ENCODE data around the gene CHST15.

The CHST15 gene

DNA sequence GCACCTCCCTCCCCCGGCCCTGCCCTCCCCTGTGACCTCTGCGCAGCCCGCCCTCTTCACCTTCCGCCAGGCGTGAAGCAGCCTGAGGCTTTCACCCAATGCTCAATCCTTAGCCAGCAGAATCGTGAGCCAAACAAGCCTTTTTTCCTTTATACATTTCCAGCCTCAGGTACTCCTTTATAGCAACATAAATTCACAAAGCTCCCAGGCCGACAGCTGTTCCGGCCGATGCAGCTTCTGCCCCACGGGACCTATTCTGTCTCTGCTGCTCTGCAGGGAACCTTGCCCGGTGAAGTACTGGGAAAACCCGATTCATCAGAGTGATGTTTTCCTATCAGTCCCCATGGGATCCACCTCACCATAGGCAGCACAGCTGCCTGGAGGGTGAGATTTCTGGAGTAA is 87.4 kb downstream of the CHST15 start:
- ChIA-PET POLR2A (no interaction called here), CTCF (interaction anchor here (1.4 to 1.5 kb wide), 2 partner anchors 9 to 383 kb away, joined by 5 to 7 read pairs; no protein-coding TSS in a partner anchor)
- H3K4me3 ChIP-seq (ENCODE audit: low read depth, low read length) = no peak overlapping the region
- DNase-seq (ENCODE audit: low read depth, low spot score) = no peak
- TF ChIP-seq, protein P1, sequence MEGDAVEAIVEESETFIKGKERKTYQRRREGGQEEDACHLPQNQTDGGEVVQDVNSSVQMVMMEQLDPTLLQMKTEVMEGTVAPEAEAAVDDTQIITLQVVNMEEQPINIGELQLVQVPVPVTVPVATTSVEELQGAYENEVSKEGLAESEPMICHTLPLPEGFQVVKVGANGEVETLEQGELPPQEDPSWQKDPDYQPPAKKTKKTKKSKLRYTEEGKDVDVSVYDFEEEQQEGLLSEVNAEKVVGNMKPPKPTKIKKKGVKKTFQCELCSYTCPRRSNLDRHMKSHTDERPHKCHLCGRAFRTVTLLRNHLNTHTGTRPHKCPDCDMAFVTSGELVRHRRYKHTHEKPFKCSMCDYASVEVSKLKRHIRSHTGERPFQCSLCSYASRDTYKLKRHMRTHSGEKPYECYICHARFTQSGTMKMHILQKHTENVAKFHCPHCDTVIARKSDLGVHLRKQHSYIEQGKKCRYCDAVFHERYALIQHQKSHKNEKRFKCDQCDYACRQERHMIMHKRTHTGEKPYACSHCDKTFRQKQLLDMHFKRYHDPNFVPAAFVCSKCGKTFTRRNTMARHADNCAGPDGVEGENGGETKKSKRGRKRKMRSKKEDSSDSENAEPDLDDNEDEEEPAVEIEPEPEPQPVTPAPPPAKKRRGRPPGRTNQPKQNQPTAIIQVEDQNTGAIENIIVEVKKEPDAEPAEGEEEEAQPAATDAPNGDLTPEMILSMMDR (IDR thresholded peaks at IDR 0.05; ENCODE audit: insufficient read depth, low read length, missing control alignments) = no peak

DNA sequence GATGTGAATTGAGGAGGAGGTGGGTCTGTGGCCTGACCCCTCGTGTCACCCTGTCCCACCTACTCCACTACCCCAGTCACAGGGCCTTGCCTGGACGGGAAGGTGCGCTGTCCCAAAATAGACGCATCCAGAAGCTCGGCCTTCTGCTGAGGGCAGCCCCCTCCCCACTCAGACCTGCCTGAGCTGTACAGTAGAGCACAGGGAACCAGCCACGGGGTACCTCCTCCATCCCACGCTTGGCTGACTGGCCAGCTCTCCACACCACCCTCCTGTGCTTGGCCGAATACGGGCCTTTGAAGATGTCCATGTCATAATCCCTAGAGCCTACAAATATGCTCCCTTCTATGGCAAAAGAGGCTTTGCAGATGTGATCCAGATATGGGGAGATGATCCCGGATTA is 88.3 kb downstream of the CHST15 start:
- DNase-seq (ENCODE audit: low read depth, low spot score) = no peak
- TF ChIP-seq, protein P1 (IDR thresholded peaks at IDR 0.05; ENCODE audit: insufficient read depth, low read length, missing control alignments) = no peak
- ChIA-PET POLR2A (no interaction called here), CTCF (interaction anchor here (1.2 to 1.5 kb wide), 3 partner anchors 8 to 384 kb away, joined by 5 to 7 read pairs (median 6); no protein-coding TSS in a partner anchor)
- H3K4me3 ChIP-seq (ENCODE audit: low read depth, low read length) = no peak overlapping the region

DNA sequence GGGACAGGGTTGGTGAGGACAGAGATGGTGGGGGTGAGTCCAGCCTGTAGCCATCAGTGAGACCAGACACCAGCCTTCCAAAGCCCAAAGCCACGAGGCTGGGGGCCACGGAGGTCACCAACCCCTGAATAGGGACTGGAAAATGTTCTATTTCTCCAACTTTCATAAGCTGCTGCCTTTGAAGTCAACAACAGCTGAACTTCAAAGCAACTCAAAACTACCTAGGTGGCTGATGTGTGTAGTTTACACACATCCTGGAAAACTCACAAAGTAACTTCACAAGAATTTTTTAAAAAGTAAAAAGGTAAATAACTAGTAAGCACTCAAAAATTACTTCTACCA is 88.8 kb downstream of the CHST15 start:
- H3K4me3 ChIP-seq (ENCODE audit: low read depth, low read length) = no peak overlapping the region
- ChIA-PET CTCF (interaction anchor here (1.2 kb wide), 1 partner anchor 10 kb away, joined by 6 read pairs; no protein-coding TSS in a partner anchor), POLR2A (no interaction called here)
- DNase-seq (ENCODE audit: low read depth, low spot score) = no peak
- TF ChIP-seq, protein P1 (IDR thresholded peaks at IDR 0.05; ENCODE audit: insufficient read depth, low read length, missing control alignments) = no peak

DNA sequence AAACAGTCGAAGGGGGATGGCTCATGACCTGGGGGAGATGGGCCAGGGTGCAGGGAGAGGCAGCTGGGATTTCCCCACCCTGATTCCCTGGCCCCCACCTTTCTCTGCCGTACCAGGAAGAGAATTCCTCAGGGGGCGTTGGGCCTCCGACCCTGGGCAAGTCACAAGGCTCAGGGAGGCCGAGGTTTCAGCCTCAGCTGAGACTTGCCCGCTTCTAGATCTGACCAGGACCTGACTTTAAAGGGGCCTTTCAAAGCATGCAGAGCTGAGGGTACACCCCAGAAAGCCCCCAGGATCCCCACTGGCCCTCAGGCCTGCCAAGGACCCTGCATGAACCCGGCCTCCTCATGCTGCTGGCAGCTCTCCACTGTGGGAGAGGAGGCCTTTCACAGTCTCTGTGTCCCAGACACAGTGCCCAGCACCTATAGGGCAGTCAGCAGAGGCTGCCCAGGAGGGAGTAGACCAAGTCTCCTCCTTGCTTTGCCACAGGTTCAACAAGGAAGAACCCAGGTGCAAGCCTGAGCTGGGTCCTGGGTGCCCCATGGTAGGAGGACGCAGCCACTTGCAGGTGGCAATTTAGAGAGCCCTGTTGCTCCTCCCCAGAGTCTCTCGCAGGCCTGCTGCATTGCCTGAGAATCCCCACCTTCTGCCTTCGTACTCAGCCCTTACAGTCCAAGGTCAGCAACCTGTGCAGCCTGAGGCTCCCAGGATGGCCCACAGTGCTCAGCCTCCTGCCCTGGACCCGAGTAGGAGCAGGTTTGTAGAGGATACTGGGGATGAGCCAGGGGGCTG is 89.3 kb downstream of the CHST15 start:
- POLR2A ChIA-PET = no interaction called here
- CTCF ChIA-PET = interaction anchor here (1.0 to 4.3 kb wide), 2 partner anchors 9 to 386 kb away, joined by 6 to 23 read pairs; no protein-coding TSS in a partner anchor
- no peak overlapping the region for H3K4me3 ChIP-seq (ENCODE audit: low read depth, low read length)

DNA sequence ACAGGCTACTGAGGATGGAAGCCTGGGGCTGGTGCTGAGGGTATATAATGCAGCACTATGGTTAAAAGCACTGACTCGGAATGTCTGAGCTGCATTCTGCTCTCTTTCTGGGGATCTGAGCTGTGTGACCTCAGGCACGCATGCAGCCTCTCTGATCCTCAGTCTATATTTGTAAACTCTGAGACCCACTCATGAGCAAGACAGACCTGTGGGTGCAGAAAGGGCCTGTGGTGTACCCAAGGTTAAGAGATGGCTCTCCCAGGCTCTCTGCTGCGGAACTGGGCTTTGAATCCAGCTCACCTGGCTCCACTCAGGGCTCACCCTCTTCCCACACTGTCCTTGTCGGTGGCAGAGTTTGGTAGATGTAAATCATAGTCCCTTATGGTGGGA is 89.9 kb downstream of the CHST15 start:
- H3K4me3 ChIP-seq (ENCODE audit: low read depth, low read length) = no peak overlapping the region
- DNase-seq (ENCODE audit: low read depth, low spot score) = no peak
- ChIA-PET POLR2A (no interaction called here), CTCF (interaction anchor here (1.0 to 4.3 kb wide), 3 partner anchors 8 to 387 kb away, joined by 3 to 23 read pairs (median 6); no protein-coding TSS in a partner anchor)
- TF ChIP-seq, protein P1 (IDR thresholded peaks at IDR 0.05; ENCODE audit: insufficient read depth, low read length, missing control alignments) = no peak

More for the DNA sequence above, 89.3 kb downstream of the CHST15 start:
- TF ChIP-seq, protein P1 (IDR thresholded peaks at IDR 0.05; ENCODE audit: insufficient read depth, low read length, missing control alignments) = no peak
- DNase-seq (ENCODE audit: low read depth, low spot score) = no peak

DNA sequence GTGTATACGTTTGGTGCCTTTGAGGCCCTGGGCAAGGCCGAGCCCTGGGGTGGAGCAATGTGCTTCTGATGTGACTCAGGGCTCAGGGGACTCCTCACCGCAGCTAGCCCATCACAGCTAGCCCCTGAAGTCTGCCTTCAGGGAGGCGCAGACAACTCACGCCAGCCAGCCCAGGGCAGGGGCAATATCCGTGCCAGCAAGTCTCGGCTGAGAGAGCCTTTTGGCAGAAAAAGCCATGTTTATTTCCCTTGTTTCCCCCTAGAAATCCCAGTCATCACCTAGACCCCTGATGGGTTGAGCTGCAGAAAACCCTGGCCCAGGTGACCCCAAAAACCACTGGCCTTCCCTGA is 90.4 kb downstream of the CHST15 start:
- no peak for DNase-seq (ENCODE audit: low read depth, low spot score)
- ChIA-PET POLR2A (no interaction called here), CTCF (interaction anchor here (1.0 to 4.3 kb wide), 4 partner anchors 8 to 387 kb away, joined by 3 to 23 read pairs (median 4); no protein-coding TSS in a partner anchor)
- TF ChIP-seq, protein P1 (IDR thresholded peaks at IDR 0.05; ENCODE audit: insufficient read depth, low read length, missing control alignments) = no peak
- no peak overlapping the region for H3K4me3 ChIP-seq (ENCODE audit: low read depth, low read length)

Data from AG04449 (cell line).